GM06990 (cell line): ENCODE data around the gene NEURL1B.

Experiments used
- DNase-seq: peaks from one replicate; pipeline ENCODE4 v3.0.0-alpha.2; 2011; ENCODE audit not compliant: insufficient read length; ENCODE audit errors: extremely low read depth
- H3K27me3 ChIP-seq: replicated peaks from 2 replicates; pipeline ENCODE4 v1.6.0; 2011; ENCODE audit warnings: low read length; ENCODE audit not compliant: control insufficient read depth, insufficient read depth
- H3K36me3 ChIP-seq: 2 replicates; pipeline ENCODE4 v1.5.1; 2011; ENCODE audit warnings: low read length; ENCODE audit not compliant: control insufficient read depth, insufficient read depth
- H3K4me3 ChIP-seq: replicated peaks from 2 replicates; pipeline ENCODE4 v1.5.1; 2011; ENCODE audit warnings: low read depth, mild to moderate bottlenecking, control low read depth, low read length
- CTCF ChIP-seq: IDR thresholded peaks from 2 replicates; pipeline ENCODE4 v1.5.1; 2011; ENCODE audit warnings: low read length, control low read depth, mild to moderate bottlenecking, inconsistent platforms; ENCODE audit not compliant: insufficient read depth, poor library complexity, severe bottlenecking

The NEURL1B gene

DNA sequence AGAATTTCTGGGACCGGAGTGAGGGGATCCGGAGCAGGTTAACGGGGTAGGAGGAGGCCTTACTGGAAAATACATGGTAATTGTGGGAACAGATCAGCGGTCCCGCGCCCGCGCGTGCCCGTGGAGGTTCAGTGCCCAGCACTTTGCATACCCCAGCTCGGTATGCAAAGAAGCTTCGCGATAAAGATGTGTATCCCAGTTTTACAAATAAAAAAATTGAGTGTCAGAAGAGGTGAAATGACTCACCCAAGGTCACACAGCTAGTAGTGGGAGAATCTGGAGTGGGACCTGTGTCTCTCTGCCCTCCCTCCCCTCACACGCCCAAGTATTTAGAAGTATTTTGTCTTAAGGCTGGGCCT is 967 bp downstream of the NEURL1B start:
- no peak for DNase-seq
- Histone ChIP-seq H3K27me3 (peaks cover 7% of the 10 kb centered on the region), H3K36me3 (no peaks in the 10 kb centered on the region), H3K4me3 (no peak overlapping the region)
- no peak for TF ChIP-seq CTCF

- no peak for DNase-seq
- H3K4me3 ChIP-seq: no peak overlapping the region
- no peaks in the 10 kb centered on the region for H3K36me3 ChIP-seq
- H3K27me3 ChIP-seq: peaks cover 7% of the 10 kb centered on the region
- TF ChIP-seq CTCF: no peak
These were observed 1.4 kb downstream of the NEURL1B start for GRCh38 chr5:172642486-172642885.

DNA sequence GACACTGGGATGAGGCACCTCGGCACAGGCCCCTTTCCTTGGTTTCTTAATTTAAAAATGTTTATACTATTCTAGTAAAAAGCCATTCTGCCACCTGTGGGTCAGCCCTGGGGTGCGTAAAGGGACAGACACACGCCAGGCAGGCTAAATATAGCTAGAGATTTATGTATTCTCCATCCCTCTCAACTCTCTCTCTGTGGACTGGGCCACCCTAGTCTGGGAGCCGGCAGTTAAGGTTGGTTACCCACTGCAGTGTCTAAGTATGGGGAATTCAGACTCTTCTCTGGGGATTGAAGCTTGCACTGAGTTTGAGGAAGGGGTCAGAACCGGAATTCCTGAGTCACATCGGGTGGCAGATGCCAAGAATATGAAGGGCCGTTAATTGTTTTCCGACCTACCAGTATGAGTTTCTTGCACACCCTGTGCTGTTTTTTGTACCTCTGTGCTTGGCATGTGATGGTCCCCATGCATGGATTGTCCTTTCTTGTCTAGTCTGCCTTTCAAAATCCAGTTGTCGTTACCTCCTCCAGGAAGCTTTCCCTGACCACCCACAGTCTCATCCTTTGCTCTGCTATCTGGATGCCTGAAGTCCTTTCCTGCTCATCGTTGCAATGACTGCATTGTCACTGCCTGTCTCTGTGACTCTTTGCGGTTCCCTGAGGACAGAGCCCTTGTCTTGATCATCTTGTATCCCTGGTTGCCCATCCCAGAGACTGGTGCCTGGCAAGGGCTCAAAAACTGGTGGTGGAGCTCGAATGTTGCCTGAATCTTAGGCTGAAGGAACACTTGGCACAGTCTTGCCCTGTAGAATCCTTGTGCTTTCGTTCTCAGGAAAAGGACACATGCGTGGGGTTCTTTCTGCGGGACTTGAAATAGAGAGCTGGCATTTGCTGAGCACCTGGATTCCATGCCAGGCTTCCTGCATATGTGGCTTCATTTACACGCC is 2.1 kb downstream of the NEURL1B start:
- H3K36me3 ChIP-seq: no peaks in the 10 kb centered on the region
- peaks cover 7% of the 10 kb centered on the region for H3K27me3 ChIP-seq
- no peak for TF ChIP-seq CTCF
- DNase-seq: no peak
- no peak overlapping the region for H3K4me3 ChIP-seq

GRCh38 chr5:172644266-172644665 is 3.2 kb downstream of the NEURL1B start:
- TF ChIP-seq CTCF: no peak
- Histone ChIP-seq H3K4me3 (no peak overlapping the region), H3K36me3 (no peaks in the 10 kb centered on the region), H3K27me3 (peaks cover 11% of the 10 kb centered on the region)
- DNase-seq: no peak

GRCh38 chr5:172644711-172645110 is 3.6 kb downstream of the NEURL1B start:
- DNase-seq: no peak
- Histone ChIP-seq H3K36me3 (no peaks in the 10 kb centered on the region), H3K4me3 (no peak overlapping the region), H3K27me3 (peaks cover 11% of the 10 kb centered on the region)
- no peak for TF ChIP-seq CTCF
